HepG2 (cell line): ENCODE results near the gene TAOK3. TPM values are rescaled to one million over a fixed set of nuclear protein-coding genes. Genes with fewer than 3 reads are reported as not detected.

Experiments used
- CENPT ChIP-seq: sonication (generic); formaldehyde crosslinking; IDR thresholded peaks from 2 replicates; pipeline ENCODE4 v1.8.0; 2022; ENCODE audit warnings: low read depth, mild to moderate bottlenecking, moderate library complexity, missing genetic modification reagents
- DMAP1 ChIP-seq: IDR thresholded peaks from 2 replicates; pipeline ENCODE4 v1.6.1; 2016
- ELF1 ChIP-seq: sonication (generic); formaldehyde crosslinking; IDR thresholded peaks from 2 replicates; pipeline ENCODE4 v1.4.0; 2020; ENCODE audit warnings: missing genetic modification reagents
- FOXC1 ChIP-seq: sonication (generic); formaldehyde crosslinking; IDR thresholded peaks from 2 replicates; pipeline ENCODE4 v1.8.0; 2022; ENCODE audit warnings: mild to moderate bottlenecking, missing genetic modification reagents, borderline replicate concordance
- GABPB1 ChIP-seq: IDR thresholded peaks from 2 replicates; pipeline ENCODE4 v1.6.1; 2016; ENCODE audit warnings: mild to moderate bottlenecking, missing genetic modification reagents, moderate library complexity, missing compliant biosample characterization
- HHEX ChIP-seq: IDR thresholded peaks from 2 replicates; pipeline ENCODE4 v1.6.1; 2016; ENCODE audit warnings: control low read depth
- KLF6 ChIP-seq: IDR thresholded peaks from 2 replicates; pipeline ENCODE4 v1.8.0; 2016; ENCODE audit warnings: missing biosample characterization, missing genetic modification reagents
- MAFG ChIP-seq: sonication (generic); formaldehyde crosslinking; IDR thresholded peaks from 2 replicates; pipeline ENCODE4 v1.5.1; 2020; ENCODE audit warnings: mild to moderate bottlenecking, missing genetic modification reagents
- MIER3 ChIP-seq: IDR thresholded peaks from 2 replicates; pipeline ENCODE4 v1.6.1; 2016; ENCODE audit warnings: missing compliant biosample characterization, borderline replicate concordance
- NR1H2 ChIP-seq: sonication (generic); formaldehyde crosslinking; IDR thresholded peaks from 2 replicates; pipeline ENCODE4 v1.8.1; 2022; ENCODE audit warnings: low read depth, missing genetic modification reagents, borderline replicate concordance
- NR2C2 ChIP-seq: sonication (generic); formaldehyde crosslinking; IDR thresholded peaks from 2 replicates; pipeline ENCODE4 v1.4.0; 2020; ENCODE audit warnings: missing genetic modification reagents, mild to moderate bottlenecking, moderate library complexity, borderline replicate concordance
- SCMH1 ChIP-seq: sonication (generic); formaldehyde crosslinking; IDR thresholded peaks from 2 replicates; pipeline ENCODE4 v1.9.0; 2021; ENCODE audit warnings: missing genetic modification reagents, mild to moderate bottlenecking, borderline replicate concordance
- STAT5B ChIP-seq: sonication (generic); formaldehyde crosslinking; IDR thresholded peaks from 2 replicates; pipeline ENCODE4 v1.4.0; 2020; ENCODE audit warnings: missing genetic modification reagents
- ZEB1 ChIP-seq: IDR thresholded peaks from 2 replicates; pipeline ENCODE4 v1.6.1; 2012; ENCODE audit warnings: mild to moderate bottlenecking, low read depth, inconsistent platforms; ENCODE audit not compliant: insufficient replicate concordance
- ZNF275 ChIP-seq: sonication (generic); formaldehyde crosslinking; IDR thresholded peaks from 2 replicates; pipeline ENCODE4 v1.8.0; 2022; ENCODE audit warnings: missing genetic modification reagents, mild to moderate bottlenecking, inconsistent platforms, borderline replicate concordance
- ZNF276 ChIP-seq: sonication (generic); formaldehyde crosslinking; IDR thresholded peaks from 2 replicates; pipeline ENCODE4 v1.4.0; 2020; ENCODE audit warnings: mild to moderate bottlenecking, low read depth, missing genetic modification reagents
- ZNF362 ChIP-seq: sonication (generic); formaldehyde crosslinking; IDR thresholded peaks from 2 replicates; pipeline ENCODE4 v1.4.0; 2020; ENCODE audit warnings: missing genetic modification reagents, mild to moderate bottlenecking, borderline replicate concordance
- ZNF383 ChIP-seq: sonication (generic); formaldehyde crosslinking; IDR thresholded peaks from 2 replicates; pipeline ENCODE4 v1.4.0; 2020; ENCODE audit warnings: missing genetic modification reagents, mild to moderate bottlenecking, borderline replicate concordance
- ZNF547 ChIP-seq: sonication (generic); formaldehyde crosslinking; IDR thresholded peaks from 2 replicates; pipeline ENCODE4 v1.5.1; 2020; ENCODE audit warnings: mild to moderate bottlenecking, missing genetic modification reagents
- ZNF597 ChIP-seq: sonication (generic); formaldehyde crosslinking; IDR thresholded peaks from 2 replicates; pipeline ENCODE4 v1.5.0; 2020; ENCODE audit warnings: missing genetic modification reagents
- ZNF670 ChIP-seq: sonication (generic); formaldehyde crosslinking; IDR thresholded peaks from 2 replicates; pipeline ENCODE4 v1.8.0; 2022; ENCODE audit warnings: mild to moderate bottlenecking, missing genetic modification reagents, borderline replicate concordance
- ZNF772 ChIP-seq: sonication (generic); formaldehyde crosslinking; IDR thresholded peaks from 2 replicates; pipeline ENCODE4 v1.5.0; 2020; ENCODE audit warnings: mild to moderate bottlenecking, missing genetic modification reagents
- ZSCAN21 ChIP-seq: sonication (generic); formaldehyde crosslinking; IDR thresholded peaks from 2 replicates; pipeline ENCODE4 v1.8.0; 2022; ENCODE audit warnings: mild to moderate bottlenecking, missing genetic modification reagents, moderate library complexity, borderline replicate concordance
- ZSCAN9 ChIP-seq: IDR thresholded peaks from 2 replicates; pipeline ENCODE4 v1.6.1; 2016; ENCODE audit warnings: borderline replicate concordance
- polyA plus RNA-seq, 8 experiments: library from polyadenylated mRNA; depleted of rRNA in 3 of 8; stranded (reverse) in 7 of 8; unstranded in 1 of 8; fragments of >200 nt; fragmentation: Illumina TruSeq in 4 of 8; extraction: Trizol in 4 of 8; gene quantifications; 2 replicates each; pipeline versions ENCODE4 v1.2.1 to v1.2.3, GENCODE V29; 2011 to 2016; ENCODE audit warnings: low read depth in 4 of 8, missing spikeins in 1 of 8, mixed read lengths in 1 of 8; ENCODE audit not compliant: insufficient read depth in 1 of 8
- total RNA-seq, 5 experiments: library from RNA; depleted of rRNA; stranded (reverse); fragments of >200 nt; fragmentation: Illumina TruSeq; extraction: Trizol; gene quantifications; 2 replicates each; pipeline ENCODE4 v1.2.3, GENCODE V29; 2016; ENCODE audit warnings: low read depth in 1 of 5

TAOK3 gene
- total and polyA plus RNA-seq, 2 of the 13 experiments (the other 11 are each of a cell fraction or from before 2014, with no cell fraction given), result 10.4 to 12.3 TPM

GRCh38 chr12:118376089-118377020 is 3.6 kb upstream of the TAOK3 start, which contains the start of gene SUDS3 (continued):
- TF ChIP-seq ZNF276 (CRISPR knock-in tag) (0 out of 2 replicates have a peak, but pooled peaks have one; percentile 54), ZNF772 (CRISPR knock-in tag) (peak; percentile 71), ZNF275 (CRISPR knock-in tag) (peak; percentile 48; the same call in 1 of the 2 replicates), CENPT (CRISPR knock-in tag) (no peak; the same call in 1 of the 2 replicates), ZNF362 (no peak), HHEX (CRISPR knock-in tag) (no peak), DMAP1 (CRISPR knock-in tag) (peak; percentile 53), ZNF597 (CRISPR knock-in tag) (no peak), SCMH1 (no peak), MIER3 (CRISPR knock-in tag) (peak; percentile 63; the same call in 1 of the 2 replicates), GABPB1 (CRISPR knock-in tag) (peak; percentile 97), NR1H2 (no peak), ZNF383 (CRISPR knock-in tag) (0 out of 2 replicates have a peak, but pooled peaks have one; percentile 46), KLF6 (CRISPR knock-in tag) (peak; percentile 33; the same call in 1 of the 2 replicates), FOXC1 (CRISPR knock-in tag) (peak; percentile 91), ZEB1 (peak; percentile 54), ZNF670 (no peak), STAT5B (CRISPR knock-in tag) (no peak), ZSCAN21 (CRISPR knock-in tag) (peak; percentile 57; the same call in 1 of the 2 replicates), ZSCAN9 (CRISPR knock-in tag) (no peak; the same call in 1 of the 2 replicates), MAFG (CRISPR knock-in tag) (no peak), NR2C2 (CRISPR knock-in tag) (peak; percentile 99), ZNF547 (CRISPR knock-in tag) (peak; percentile 54; the same call in 1 of the 2 replicates), ELF1 (CRISPR knock-in tag) (peak; percentile 98)
